CD4-positive, alpha-beta T cell treated with Interleukin-21 for 1 hour (primary cell): ENCODE data around the gene DECR2.
"Not testable (repeated sequence)": the region's sequence is repeated elsewhere in the genome, so short reads cannot be mapped to it uniquely, and the experiment has no call there.

Source experiments
- DNase-seq: peaks from one replicate; pipeline ENCODE4 v3.0.0-alpha.2; 2020

The DECR2 gene, protein sequence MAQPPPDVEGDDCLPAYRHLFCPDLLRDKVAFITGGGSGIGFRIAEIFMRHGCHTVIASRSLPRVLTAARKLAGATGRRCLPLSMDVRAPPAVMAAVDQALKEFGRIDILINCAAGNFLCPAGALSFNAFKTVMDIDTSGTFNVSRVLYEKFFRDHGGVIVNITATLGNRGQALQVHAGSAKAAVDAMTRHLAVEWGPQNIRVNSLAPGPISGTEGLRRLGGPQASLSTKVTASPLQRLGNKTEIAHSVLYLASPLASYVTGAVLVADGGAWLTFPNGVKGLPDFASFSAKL

DNA sequence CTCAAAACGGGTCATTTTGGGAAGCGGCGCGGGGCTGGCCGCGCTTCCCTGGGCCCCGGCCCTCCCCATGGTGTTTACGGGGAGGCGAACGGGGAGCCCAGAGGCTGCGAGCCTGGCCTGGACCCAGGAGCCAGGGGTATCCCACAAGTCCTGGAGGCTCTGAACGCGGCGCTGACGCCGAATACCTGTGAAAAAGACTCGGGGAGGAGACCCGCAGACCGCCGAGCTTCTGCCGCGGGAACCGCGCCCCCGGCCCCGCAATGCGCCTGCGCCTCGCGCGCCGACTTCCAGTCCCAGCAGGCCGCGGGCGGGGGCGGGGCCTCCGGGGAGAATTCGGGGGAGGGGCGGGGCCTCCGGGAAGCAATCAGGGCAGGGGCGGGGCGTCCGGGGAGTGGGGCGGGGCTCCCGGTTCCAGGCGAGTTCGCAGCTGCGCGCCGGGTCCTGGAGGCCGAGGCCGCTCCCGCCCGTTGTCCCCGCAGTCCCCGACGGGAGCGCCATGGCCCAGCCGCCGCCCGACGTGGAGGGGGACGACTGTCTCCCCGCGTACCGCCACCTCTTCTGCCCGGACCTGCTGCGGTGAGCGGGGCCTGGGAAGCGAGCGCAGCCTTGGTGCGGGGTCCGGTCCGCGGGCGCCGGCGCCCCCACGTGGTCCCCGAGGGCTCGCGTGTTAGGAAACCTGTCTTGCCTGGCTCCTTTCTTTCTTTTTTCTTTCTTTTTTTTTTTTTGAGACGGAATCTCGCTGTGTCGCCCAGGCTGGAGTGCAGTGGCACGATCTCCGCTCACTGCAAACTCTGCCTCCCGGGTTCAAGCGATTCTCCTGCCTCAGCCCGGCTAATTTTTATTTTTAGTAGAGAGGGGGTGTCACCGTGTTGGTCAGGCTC, at the start of gene DECR2:
TSS of gene DECR2 (plus strand) at position 418 of the 881 bp plus-strand sequence. CDS start at position 497, 79 bp downstream.
- peak; percentile 96 for DNase-seq

DNA sequence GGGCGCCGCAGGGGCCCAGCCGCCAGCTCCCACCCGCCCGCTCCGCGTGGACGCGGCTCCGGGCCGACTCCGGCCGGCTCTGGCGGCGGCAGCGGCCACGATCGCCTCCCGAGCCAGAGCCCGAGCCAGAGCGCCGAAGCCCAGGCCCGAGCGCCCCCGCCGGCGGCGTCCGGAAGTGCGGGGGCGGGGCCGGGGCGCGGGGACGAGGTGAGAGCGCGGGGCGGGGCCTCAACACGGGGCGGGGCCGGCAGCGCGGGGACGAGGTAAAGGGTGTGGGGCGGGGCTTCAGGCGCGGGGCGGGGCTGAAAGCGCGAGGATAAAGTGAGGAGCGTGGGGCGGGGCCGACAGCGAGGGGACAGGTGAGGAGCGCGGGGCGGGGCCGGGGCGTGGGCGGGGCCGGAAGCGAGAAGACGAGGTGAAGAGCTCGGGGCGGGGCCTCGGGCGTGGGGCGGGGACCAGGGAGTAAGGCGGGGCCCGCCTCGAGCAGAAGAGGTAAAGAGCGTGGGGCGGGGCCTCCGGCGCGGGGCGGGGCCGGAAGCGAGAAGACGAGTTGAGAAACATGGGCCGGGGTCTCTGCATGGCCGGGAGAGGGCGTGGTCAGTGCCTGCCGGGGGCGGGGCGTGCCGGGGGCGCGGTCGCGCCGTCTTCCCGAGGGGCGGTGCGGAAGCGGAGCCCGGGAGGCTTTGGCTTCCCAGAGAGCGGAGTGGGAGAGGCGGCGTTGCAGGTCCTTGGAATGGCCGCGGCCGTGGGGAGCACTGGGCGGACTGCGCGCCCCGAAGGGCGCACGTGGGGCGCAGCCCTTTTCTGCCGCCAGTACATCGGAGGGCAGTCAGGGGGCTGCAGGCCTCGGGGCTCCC, 48.9 kb upstream of the DECR2 start, which contains the start of gene AXIN1:
TSS of gene AXIN1 (minus strand) at position 177 of the 857 bp plus-strand sequence. CDS start 5,698 bp downstream, outside the sequence.
- DNase-seq, result peak; percentile 99

DNA sequence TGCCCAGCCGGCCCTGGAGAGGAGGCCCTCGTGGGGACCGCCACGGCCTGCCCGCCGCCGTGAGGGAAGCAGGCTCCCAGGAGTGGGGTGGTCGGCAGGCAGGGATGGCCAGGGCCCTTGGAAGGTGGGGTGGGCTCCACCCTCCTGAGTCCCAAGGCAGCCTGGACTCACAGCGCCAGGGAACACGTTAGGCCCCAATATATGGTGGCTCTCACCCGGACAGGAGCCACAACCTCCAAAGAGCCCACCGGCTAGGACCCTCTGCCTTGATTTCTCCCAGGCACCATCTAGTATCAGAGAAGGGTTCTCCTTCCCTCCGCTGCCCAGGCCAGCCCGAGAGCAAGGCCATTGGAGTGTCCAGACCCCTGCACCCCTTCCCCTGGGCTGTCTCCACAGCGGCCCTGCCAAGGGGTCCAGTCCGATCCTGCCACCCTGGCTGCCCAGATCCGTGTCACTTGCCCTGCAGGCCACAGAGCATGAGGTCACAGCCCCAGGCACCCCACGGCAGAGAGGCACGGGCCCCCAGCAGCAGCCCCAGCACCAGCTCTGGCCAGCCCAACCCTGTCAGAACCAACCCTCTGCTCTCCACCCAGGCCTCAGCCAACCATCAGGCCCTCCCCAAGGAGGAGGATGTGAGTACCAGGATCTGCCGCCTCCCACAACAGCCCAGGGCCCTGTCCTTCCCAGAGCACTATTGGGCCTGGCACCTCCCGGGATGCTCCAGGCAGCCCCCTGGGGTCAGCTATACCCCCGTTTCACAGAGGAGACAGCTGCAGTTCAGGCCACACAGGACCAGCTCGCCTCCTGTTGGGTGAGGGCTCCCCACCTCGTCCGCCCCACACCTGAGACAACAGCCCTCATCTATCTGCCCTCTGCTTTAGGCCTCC, 48.0 kb upstream of the DECR2 start:
- DNase-seq, result no peak

DNA sequence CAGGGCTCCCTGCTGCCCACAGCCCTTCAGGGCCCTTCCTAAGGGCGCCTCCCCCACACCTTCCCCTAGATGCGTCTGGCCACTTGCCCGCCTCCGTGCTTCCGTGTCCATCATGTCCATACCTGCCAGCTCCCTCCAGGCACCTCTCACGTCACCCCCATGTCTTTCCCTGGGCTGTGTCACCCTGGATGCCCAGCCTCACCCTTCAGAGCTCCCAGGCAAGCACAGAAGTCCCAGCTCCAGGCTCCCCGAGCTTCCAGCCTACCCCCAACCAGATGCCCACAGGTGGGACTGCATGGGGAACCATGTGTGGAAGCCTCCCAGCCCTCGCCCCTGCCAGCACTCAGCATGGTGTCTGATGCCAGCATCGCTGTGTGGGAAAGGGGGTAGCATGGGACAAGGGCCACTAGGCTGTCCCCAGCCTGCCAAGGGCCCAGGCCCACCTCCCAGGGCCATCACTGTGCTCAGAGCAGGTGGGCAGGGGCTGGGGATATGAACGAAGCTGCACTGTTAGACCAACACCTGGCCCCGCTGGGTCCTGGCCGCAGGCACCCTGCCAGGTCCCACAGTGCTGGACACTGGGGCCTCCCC, 47.3 kb upstream of the DECR2 start:
- no peak for DNase-seq

DNA sequence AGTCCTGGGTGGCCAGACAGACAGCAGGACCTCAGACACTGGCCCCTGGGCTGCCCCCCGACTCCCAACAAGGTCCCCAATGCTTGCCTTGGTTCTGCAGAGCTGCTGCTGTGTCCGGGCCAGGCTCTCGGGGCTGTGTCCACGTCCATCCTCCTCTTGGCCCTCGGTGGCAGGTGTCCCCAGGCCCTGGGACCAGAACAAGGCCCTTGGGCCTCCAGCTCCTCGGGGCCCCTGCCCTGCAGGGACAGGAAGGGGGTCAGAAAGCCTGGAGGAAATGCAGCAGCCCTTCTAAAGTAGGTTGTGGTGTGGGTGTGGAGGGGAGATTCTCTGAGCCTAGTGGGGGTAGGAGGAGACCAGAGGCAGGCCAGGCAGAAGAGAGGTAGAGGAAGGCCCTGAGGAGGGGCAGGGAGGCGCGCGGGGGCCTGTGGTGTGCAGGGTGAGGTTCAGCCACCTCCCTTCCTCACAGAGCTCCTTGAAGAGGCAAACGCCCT, 46.7 kb upstream of the DECR2 start:
- DNase-seq, result peak; percentile 71

DNA sequence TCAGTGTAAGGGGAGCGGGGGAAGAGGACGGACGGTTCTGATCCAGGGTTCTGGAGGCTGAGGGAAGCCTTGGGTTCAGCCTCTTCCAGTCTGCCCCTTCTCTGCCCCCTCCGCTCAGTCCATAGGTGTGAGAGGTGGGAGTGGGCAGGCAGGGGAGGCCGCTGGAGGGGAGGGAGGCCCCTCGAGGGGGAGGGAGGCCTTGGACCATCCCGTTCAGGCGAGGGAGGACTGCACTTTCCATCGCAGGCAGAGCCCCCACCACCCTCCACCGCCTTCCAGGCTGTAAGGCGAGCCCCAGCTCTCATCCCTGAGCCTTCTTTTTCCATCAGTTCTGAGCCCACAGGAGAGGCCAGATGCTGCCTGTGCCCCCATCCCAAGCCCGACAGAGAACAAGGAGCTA, 44.9 kb upstream of the DECR2 start:
- DNase-seq, result no peak

DNA sequence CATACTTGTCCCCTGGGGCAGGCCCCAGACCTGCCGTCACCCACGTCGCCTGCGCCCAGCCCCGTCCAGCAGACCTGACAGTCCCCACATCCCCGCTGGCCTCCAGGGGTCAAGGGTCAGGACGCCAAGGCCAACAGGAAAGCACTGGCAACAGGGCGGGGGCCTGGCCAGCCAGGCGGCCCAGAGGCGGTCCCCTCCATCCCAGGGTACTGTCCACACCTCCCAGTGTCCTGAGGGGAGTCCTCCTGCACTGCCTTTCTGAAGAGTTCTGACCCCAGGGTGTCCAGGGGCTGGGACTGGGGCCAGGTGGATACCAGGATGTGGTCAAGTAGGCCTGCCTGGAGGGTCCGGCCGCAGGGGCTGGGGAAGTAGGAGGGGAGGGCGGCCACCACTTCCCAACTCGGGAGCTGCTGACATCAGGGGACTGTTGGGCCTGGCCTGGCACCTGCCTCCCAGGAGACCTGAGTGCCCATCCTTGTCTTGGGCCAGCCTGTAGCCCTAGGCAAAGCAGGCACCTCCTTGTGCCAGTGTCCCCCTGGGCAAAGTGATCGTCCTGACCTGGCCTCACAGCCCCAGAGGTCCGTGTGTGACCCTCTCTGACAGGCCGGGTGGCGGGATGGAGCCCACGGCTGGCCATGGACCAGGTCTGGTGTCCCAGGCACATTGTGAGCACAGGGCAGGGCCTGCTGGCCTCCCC, 42.5 kb upstream of the DECR2 start:
- DNase-seq, result no peak

DNA sequence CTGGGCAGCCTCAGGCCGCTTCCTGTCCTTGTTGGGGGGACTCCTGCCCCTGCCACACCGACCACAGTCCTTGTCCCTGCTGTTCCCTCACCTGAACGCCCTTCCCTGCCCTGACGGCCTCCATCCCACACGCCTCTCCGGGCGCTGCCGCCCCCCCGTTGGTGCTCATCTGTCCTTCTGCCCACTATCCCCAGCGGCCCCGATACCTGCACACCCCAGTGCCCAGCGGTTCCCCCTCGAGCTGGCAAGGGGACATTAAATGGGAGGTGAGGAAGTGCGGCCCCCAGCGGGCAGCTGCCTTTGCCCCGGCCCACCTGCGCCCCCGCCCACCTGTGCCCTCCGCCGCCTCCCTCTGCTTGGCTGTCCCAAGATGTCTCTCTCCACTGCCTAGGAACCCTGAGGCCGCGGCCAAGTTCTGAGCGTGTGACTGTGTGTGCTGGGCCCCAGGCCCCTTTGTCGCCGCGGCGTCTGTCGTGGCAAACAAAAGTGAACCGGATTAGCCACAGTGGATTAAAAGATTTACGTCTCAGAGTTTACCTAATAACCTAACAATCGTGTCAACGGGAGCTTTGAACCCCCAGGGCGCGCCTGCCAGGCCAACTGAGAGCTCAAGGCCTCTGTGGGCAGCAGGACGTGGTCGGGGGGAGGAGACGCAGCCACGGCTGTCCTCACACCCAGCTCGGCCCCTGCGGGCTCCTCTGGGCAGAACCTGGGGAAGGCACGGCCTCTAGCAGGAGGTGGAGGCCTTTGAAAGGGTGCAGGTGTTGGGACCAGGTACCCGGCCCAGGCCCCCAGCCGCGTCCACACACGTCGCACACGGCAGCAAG, 41.6 kb upstream of the DECR2 start:
- DNase-seq, result no peak

DNA sequence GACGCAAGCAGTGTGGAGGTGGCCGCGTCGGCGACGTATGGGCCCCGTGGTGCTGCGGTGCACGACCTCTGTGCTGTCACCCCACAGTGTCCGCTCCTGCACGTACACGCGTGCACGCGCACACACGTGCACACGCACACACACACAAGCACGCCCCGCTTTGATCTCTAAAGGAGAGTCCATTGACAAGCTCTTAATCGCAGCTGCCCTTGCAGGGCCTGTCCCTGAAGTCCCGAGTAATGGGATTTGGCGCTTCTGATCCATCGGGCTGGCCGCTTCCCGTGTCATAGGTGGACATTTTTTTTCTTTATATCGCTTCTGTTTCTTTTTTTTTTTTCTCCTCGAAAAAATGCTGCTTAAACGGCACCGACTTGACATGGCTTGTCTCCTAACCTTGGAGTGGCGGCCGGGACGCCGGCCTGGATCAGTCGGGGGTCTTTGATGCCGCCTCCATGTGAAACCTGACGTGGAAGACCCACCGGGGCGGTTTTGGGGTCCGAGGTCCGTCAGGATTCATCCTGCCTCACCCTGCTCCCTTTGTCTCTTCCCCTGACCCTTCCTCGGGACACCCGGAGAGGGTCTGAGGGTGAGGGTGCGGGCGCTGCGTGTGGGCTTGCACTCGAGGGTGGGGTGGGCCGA, 40.9 kb upstream of the DECR2 start:
- DNase-seq, result no peak

DNA sequence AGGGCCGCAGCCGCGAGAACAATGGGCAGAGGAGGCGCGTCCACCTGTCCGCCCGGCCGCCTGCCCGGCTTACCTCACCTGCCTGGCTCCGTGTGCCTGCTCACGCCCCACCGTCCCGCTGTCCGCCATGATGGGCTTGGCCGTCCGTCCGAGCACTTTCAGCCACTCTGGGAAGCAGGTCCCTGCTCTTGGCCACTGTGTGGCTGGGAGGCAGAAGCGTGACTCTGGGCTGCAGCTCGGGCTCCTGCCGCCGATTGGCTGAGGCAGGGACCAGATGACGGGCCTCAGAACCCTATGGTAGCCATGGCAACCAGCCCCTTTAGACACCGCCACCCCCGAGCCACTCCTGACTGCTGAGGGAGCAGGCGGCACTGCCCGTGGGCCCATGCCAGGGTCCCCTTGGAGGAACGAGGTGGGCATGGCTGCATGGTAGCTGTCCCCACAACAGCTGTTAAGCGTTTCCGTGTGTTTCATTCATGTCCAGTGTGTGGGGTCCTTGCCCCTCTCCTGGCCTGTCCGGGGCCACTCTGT, 40.3 kb upstream of the DECR2 start:
- no peak for DNase-seq

DNA sequence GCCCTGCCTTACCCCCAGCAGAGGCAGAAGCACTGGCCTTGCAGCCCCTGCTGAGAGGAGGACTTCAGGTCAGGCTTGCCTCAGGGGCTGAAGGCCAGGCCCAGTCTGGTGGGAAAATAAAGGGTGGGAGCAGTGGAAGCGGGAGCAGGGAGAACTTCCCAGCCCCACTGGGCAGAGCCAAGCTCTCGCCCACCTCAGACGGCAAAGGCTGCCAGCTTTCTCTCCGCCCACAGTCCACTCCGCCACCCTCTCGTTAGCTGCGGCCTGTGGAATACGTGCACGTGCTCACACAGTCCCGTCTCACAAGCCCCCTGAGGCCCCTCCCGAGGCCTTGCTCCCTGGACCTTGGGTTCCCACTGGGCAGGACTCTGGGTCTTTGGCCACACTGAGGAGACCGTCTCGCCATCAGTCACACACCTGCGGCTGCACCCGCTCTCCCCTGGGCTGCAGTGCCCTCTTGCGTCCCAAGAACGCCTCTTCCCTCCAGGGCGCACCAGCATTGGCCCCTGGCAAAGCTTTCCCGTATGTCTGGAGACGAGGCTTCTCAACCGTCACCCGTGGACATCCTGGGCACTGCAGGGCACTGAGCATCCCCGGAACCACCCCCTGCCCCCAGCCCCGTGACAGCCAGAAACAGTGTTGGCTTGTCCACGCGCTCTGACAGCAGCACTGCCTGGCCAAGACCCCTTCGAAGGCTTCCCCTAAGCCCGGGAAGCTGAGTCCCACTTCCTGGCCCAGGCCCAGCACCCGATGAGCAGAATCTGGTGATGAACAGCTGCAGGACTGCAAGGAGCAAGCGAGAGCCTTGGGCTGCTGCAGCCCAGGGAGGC, 39.6 kb upstream of the DECR2 start:
- DNase-seq, result peak; percentile 80

DNA sequence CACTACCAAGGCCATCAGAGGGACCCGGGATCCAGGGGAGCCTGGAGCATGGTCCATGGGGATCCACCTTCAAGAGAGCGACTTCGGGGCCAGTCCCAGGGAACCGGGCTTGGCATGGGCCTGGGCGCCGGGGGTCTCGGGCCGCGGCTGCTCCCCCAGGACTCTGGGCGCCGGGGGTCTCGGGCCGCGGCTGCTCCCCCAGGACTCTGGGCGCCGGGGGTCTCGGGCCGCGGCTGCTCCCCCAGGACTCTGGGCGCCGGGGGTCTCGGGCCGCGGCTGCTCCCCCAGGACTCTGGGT, 39.0 kb upstream of the DECR2 start:
- DNase-seq, result not testable (repeated sequence)

DNA sequence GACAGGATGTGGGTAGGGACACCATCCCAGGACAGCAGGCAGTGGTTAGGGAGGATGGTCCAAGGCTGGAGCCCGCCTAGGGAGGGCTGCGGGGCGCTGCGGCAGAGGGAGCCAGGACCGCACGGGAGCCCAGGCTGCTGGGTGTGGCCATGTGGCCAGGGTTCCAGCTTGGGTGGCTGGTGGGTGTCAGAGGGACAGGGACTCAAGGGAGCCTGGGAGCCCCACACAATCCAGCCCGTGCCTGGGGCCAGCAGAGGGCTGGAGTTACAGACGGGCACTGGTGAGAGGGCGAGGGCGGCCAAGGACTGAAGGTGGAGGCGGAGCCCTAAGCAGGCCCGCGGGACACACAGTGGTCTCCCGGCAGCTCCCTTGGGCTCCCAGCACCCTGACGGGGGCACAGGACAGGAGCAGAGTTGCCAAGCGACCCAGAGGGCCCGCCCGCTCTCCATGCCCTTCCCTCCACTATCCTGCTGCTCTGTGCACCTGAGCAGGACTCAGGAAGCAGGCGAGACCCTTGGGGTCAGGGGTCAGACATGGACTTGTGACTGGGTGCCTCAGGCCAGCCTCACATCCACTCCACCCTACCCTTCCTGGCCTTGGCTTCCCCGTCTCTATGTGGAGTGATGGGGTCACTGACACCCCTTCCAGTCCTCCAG, 38.4 kb upstream of the DECR2 start:
- no peak for DNase-seq

DNA sequence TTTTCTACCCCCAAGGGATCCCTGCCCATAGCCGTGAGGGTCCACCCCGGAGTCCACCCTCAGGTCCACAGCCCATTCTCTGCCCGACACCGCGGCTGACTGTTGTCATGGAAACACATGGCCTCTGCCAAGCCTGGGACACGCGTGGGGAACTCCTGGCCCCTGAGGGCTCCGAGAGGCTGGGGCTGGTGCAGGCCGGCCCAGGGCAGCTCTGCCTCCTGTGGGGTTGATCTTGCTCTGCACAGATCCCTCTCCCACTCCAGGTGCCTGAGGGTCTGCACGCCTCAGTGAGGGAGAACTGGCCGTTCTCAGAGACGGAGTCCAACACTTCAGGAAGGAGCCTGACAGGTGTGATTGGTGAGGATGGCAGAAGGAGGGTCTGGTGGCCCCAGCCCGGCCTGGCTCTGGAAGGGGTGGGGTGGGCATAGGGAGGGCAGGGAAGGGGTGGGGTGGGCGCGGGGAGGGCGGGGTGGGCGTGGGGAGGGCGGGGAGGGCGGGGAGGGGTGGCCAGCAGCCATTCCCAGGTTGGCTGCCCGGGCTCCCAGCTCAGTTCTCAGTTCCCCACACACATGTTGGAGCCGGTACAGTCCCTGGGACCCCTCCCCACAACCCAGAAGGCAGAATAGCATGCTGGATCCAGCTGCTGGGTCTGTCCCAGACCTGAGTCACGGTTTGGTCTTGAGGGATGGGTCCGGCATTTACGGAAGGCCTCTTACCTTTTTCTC, 37.8 kb upstream of the DECR2 start:
- no peak for DNase-seq

DNA sequence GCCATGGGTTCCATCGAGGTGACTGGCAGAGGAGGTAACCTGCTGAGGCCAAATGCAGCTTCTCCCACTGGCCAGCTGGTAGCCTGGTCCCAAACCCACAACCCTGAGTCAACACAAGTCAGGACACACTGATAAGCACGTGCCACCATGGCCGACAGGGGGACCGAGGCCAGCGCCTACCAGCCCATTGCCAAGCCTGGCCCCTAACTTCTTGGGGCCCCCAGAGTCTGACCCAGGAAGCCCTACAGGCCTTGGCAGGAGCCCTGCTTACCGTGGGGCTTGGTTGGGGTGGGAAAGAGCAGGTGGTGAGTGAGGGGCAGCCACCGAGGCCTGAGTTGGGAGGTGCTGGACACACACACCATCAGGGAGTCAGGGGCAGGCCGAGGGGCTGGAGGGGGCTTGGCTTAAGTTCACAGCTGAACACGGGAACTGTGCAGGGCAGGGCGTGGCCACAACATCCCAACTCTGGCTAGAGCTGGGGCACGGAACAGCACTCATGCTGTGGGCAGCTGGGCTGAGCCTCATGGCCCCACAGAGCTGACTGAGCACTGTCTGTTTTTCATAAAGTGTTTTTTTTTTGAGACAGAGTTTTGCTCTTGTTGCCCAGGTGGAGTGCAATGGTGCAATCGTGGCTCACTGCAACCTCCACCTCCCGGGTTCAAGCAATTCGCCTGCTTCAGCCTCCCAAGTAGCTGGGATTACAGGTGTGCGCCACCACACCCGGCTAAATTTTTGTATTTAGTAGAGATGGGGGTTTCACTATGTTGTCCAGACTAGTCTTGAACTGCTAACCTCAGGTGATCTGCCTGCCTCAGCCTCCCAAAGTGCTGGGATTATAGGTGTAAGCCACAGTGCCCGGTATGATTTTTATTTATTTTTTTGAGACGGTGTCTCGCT, 36.8 kb upstream of the DECR2 start:
- DNase-seq, result no peak

DNA sequence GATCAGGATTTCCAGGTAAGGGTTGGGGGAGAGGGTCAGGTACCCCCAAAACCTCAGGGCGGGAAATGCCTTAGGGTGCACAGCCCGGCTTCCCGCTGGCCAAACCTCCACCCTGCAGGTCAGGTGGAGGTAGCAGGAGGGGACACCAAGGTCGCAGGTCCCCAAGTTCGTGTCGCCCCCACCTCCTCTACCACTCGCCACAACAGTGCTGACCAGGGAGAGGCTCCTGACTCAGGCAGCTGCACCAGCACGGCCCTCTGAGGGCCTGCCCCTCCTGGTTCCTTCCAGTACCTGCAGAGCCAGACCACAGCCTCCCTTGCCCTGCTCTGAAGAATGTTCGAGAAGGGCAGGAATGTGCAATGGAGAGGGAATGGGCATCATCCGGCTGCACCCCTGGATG, 35.2 kb upstream of the DECR2 start:
- no peak for DNase-seq
